H1 (cell line): ENCODE measurements around the gene OR1S2. TPM values are rescaled to one million over a fixed set of nuclear protein-coding genes. Genes with fewer than 3 reads are reported as not detected.

Experiments
- ASH2L ChIP-seq: fragments of 200-600, 300-600 bp; sonication (generic); IDR thresholded peaks from one replicate; pipeline ENCODE4 v1.7.1; 2017; ENCODE audit warnings: low read length
- BCL11A ChIP-seq, 2 experiments: IDR thresholded peaks; one replicate each; pipeline ENCODE4 v1.6.1; 2011; ENCODE audit warnings: low read depth in 2 of 2, low read length in 2 of 2, mild to moderate bottlenecking in 2 of 2
- CHD2 ChIP-seq: IDR thresholded peaks from 2 replicates; pipeline ENCODE4 v1.6.1; 2012; ENCODE audit warnings: low read length, improper control_type of control experiment
- CHD7 ChIP-seq: fragments of 300-600 bp; sonication (generic); IDR thresholded peaks from 2 replicates; pipeline ENCODE4 v1.7.1; 2012; ENCODE audit warnings: low read length, moderate library complexity, mild to moderate bottlenecking, inconsistent platforms; ENCODE audit not compliant: insufficient replicate concordance
- E2F6 ChIP-seq: IDR thresholded peaks from 2 replicates; pipeline ENCODE4 v1.6.1; 2012; ENCODE audit warnings: inconsistent platforms
- FOSL1 ChIP-seq: IDR thresholded peaks from 2 replicates; pipeline ENCODE4 v1.6.1; 2011; ENCODE audit warnings: mild to moderate bottlenecking, low read depth, low read length, moderate library complexity; ENCODE audit not compliant: insufficient read depth
- RFX5 ChIP-seq: IDR thresholded peaks from 2 replicates; pipeline ENCODE4 v1.6.1; 2011; ENCODE audit warnings: low read depth, low read length, improper control_type of control experiment, borderline replicate concordance
- polyA plus RNA-seq, 7 experiments: library from polyadenylated mRNA; depleted of rRNA in 3 of 7; stranded (reverse) in 5 of 7; unstranded in 2 of 7; fragments of >200 nt in 5 of 7; fragments of 200-250 nt in 2 of 7; gene quantifications; 1 replicate in 5 of 7; 2 replicates in 1 of 7; 4 replicates in 1 of 7; pipeline versions ENCODE4 v1.2.1 to v1.2.3, GENCODE V29; 2011 to 2013; ENCODE audit warnings: missing spikeins in 2 of 7, mixed read lengths in 2 of 7
- total RNA-seq: library from RNA; stranded (reverse); fragmentation: NEBNext Ultra II Directional; extraction: Animal tissue kit (Norgen Biotek cat#: 25700); gene quantifications from 2 replicates; pipeline ENCODE4 v1.2.1, GENCODE V29; 2021

The OR1S2 gene
- total and polyA plus RNA-seq, 2 of the 8 experiments (the other 6 are each of a cell fraction or from before 2014, with no cell fraction given) = not detected

- TF ChIP-seq E2F6 (no peak), BCL11A (IDR thresholded peaks at IDR 0.05; ENCODE audit: low read depth in 2 of 2, low read length in 2 of 2) (no peak), CHD7 (no peak), CHD2 (no peak), ASH2L (no peak), RFX5 (no peak), FOSL1 (no peak)
- TF ChIP-seq, all 59 proteins: peak for 0
These were observed 39.0 kb downstream of the OR1S2 start (continued) for GRCh38 chr11:58164990-58165389.
